ENCODE results near the gene PHIP. TPM values are rescaled to one million over a fixed set of nuclear protein-coding genes. Genes with fewer than 3 reads are reported as not detected.

The PHIP gene
- total and polyA plus RNA-seq, 2 donors from 2014 or later: 4.8 to 30.6 TPM

DNA sequence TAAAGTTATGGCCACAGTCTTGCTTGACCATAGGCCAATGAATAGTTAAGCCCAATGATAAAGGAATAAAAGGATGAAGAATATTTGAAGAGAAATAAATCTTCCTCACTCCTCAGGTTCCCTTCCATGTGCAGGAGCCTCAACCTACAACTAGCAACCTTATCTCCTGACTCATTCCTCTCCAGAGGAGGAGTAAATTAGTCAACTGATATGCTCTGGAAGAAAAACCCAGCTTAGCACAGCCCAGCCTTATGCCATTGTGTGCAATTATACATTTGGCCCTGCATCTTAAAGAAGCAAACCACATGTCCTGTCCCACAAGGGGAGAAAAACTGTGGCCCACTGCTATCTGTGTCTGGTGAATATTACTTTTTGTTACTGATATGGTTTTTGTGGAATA is 82.1 kb downstream of the PHIP start:
- intact Hi-C loops (cut with DNase I): no loop called here
- H3K36me3 ChIP-seq (ENCODE audit: control insufficient read depth in 2 of 3, insufficient read depth in 3 of 3, low read length in 3 of 3): peaks cover 34 to 46% (median 39%) of the 10 kb centered on the region in 3 donors
- TF ChIP-seq, protein P1, sequence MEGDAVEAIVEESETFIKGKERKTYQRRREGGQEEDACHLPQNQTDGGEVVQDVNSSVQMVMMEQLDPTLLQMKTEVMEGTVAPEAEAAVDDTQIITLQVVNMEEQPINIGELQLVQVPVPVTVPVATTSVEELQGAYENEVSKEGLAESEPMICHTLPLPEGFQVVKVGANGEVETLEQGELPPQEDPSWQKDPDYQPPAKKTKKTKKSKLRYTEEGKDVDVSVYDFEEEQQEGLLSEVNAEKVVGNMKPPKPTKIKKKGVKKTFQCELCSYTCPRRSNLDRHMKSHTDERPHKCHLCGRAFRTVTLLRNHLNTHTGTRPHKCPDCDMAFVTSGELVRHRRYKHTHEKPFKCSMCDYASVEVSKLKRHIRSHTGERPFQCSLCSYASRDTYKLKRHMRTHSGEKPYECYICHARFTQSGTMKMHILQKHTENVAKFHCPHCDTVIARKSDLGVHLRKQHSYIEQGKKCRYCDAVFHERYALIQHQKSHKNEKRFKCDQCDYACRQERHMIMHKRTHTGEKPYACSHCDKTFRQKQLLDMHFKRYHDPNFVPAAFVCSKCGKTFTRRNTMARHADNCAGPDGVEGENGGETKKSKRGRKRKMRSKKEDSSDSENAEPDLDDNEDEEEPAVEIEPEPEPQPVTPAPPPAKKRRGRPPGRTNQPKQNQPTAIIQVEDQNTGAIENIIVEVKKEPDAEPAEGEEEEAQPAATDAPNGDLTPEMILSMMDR (IDR thresholded peaks at IDR 0.05; ENCODE audit: borderline replicate concordance, extremely low read depth, insufficient read depth): no peak

DNA sequence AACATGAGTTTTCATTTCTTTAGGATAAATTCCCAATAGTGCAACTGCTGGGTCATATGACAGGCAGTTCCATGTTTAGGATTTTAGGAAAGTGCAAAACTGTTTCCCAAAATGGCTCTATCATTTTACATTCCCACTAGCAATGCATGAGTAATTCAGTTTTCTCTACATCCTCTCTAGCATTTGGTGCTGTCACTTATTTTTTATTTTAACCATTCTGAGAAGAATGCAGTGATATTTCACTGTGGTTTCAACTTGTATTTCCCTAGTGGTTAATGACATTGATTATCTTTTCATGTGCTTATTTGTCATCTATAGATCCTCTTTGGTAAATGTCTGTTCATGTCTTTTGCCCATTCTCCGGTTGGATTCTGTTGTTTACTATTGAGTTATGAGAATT is 82.7 kb downstream of the PHIP start:
- Histone ChIP-seq H3K27ac (ENCODE audit: low read depth in 2 of 2, low read length in 2 of 2) (no peak overlapping the region), H3K9ac (ENCODE audit: low read length in 3 of 3) (no peak overlapping the region), H3K27me3 (ENCODE audit: control insufficient read depth, insufficient read depth, low read length) (no peaks in the 10 kb centered on the region), H3K4me1 (ENCODE audit: control insufficient read depth in 2 of 3, insufficient read depth in 2 of 3, low read depth in 1 of 3, low read length in 3 of 3) (no peaks in the 10 kb centered on the region), H3K4me3 (ENCODE audit: low read length in 3 of 3) (no peak overlapping the region), H3K9me3 (ENCODE audit: control insufficient read depth in 2 of 3, insufficient read depth in 1 of 3, low read length in 3 of 3) (peaks cover 0 to 2% (median 0%) of the 10 kb centered on the region in 3 donors), H3K36me3 (ENCODE audit: control insufficient read depth in 2 of 3, insufficient read depth in 3 of 3, low read length in 3 of 3) (peaks cover 34 to 41% (median 37%) of the 10 kb centered on the region in 3 donors)
- intact Hi-C loops (cut with DNase I): no loop called here
- TF ChIP-seq, protein P1 (IDR thresholded peaks at IDR 0.05; ENCODE audit: borderline replicate concordance, extremely low read depth, insufficient read depth): no peak
- FAIRE-seq: no peak
- no peak for DNase-seq

More for the DNA sequence above, 82.1 kb downstream of the PHIP start:
- Histone ChIP-seq H3K4me3 (ENCODE audit: low read length in 3 of 3) (no peak overlapping the region), H3K27ac (ENCODE audit: low read depth in 2 of 2, low read length in 2 of 2) (no peak overlapping the region), H3K27me3 (ENCODE audit: control insufficient read depth, insufficient read depth, low read length) (no peaks in the 10 kb centered on the region), H3K9ac (ENCODE audit: low read length in 3 of 3) (no peak overlapping the region), H3K9me3 (ENCODE audit: control insufficient read depth in 2 of 3, insufficient read depth in 1 of 3, low read length in 3 of 3) (peaks cover 0 to 2% (median 0%) of the 10 kb centered on the region in 3 donors), H3K4me1 (ENCODE audit: control insufficient read depth in 2 of 3, insufficient read depth in 2 of 3, low read depth in 1 of 3, low read length in 3 of 3) (no peaks in the 10 kb centered on the region)
- DNase-seq (no peak), FAIRE-seq (no peak)

DNA sequence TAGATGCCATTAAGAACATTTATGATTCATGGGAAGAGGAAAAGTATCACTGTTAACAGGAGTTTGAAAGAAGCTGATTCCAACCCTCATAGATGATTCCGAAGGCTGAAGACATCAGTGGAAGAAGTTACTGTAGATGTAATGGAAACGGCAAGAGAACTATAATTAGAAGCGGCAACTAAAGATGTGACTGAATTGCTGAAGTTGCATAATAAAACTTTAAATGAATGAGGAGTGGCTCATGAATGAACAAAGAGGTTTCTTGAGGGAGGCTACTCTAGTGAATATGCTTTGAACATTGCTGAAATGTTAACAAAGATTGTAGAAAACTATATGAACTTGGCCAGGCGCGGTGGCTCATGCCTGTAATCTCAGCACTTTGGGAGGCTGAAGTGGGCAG is 84.1 kb downstream of the PHIP start:
- no peaks in the 10 kb centered on the region for H3K4me1 ChIP-seq (ENCODE audit: control insufficient read depth in 2 of 3, insufficient read depth in 2 of 3, low read depth in 1 of 3, low read length in 3 of 3)
- H3K27me3 ChIP-seq (ENCODE audit: control insufficient read depth, insufficient read depth, low read length): no peaks in the 10 kb centered on the region
- H3K4me3 ChIP-seq (ENCODE audit: low read length in 3 of 3): no peak overlapping the region
- DNase-seq (no peak), FAIRE-seq (no peak)
- no peak overlapping the region for H3K27ac ChIP-seq (ENCODE audit: low read depth in 2 of 2, low read length in 2 of 2)
- TF ChIP-seq, protein P1 (IDR thresholded peaks at IDR 0.05; ENCODE audit: borderline replicate concordance, extremely low read depth, insufficient read depth): no peak
- H3K36me3 ChIP-seq (ENCODE audit: control insufficient read depth in 2 of 3, insufficient read depth in 3 of 3, low read length in 3 of 3): peaks cover 34 to 40% (median 39%) of the 10 kb centered on the region in 3 donors
- peaks cover 0 to 2% (median 0%) of the 10 kb centered on the region in 3 donors for H3K9me3 ChIP-seq (ENCODE audit: control insufficient read depth in 2 of 3, insufficient read depth in 1 of 3, low read length in 3 of 3)
- intact Hi-C loops (cut with DNase I): no loop called here
- no peak overlapping the region for H3K9ac ChIP-seq (ENCODE audit: low read length in 3 of 3)

DNA sequence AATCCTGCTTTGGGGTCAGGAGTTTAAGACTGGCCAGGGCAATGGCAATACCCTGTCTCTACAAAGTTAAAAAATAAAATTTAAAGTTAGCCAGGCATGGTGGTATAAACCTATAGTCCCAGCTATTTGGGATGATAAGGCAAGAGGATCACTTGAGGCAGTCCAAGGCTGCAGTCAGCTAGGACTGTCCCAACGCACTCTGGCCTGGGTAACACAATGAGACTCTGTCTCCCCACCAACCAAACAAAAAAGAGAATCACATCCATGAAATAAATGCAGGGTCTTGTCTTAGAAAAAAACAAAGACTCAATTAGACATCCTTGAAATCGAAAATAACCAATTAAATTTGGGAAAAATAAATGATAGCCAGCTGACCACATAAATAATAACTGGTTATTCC is 88.9 kb downstream of the PHIP start:
- intact Hi-C loops (cut with DNase I): no loop called here
- no peaks in the 10 kb centered on the region for H3K4me1 ChIP-seq (ENCODE audit: control insufficient read depth in 2 of 3, insufficient read depth in 2 of 3, low read depth in 1 of 3, low read length in 3 of 3)
- H3K9ac ChIP-seq (ENCODE audit: low read length in 3 of 3): no peak overlapping the region
- peaks cover 16 to 28% (median 22%) of the 10 kb centered on the region in 3 donors for H3K36me3 ChIP-seq (ENCODE audit: control insufficient read depth in 2 of 3, insufficient read depth in 3 of 3, low read length in 3 of 3)
- no peak overlapping the region for H3K27ac ChIP-seq (ENCODE audit: low read depth in 2 of 2, low read length in 2 of 2)
- DNase-seq (no peak), FAIRE-seq (no peak)
- H3K9me3 ChIP-seq (ENCODE audit: control insufficient read depth in 2 of 3, insufficient read depth in 1 of 3, low read length in 3 of 3): peaks cover 0 to 2% (median 0%) of the 10 kb centered on the region in 3 donors
- H3K27me3 ChIP-seq (ENCODE audit: control insufficient read depth, insufficient read depth, low read length): no peaks in the 10 kb centered on the region
- H3K4me3 ChIP-seq (ENCODE audit: low read length in 3 of 3): no peak overlapping the region
- TF ChIP-seq, protein P1 (IDR thresholded peaks at IDR 0.05; ENCODE audit: borderline replicate concordance, extremely low read depth, insufficient read depth): no peak
